ENCODE data around the gene NPR2.

GRCh38 chr9:35856206-35856605, 64.8 kb downstream of the NPR2 start:
- TF ChIP-seq CTCF (IDR thresholded peaks at IDR 0.05; ENCODE audit: low read depth, low read length) = no peak
- no peak for TF ChIP-seq EZH2phosphoT487 (IDR thresholded peaks at IDR 0.05; ENCODE audit: low read depth)

Data from OCI-LY3 (cell line).